Lower leg skin (tissue), 4 donors: ENCODE data around the gene IL1R2. TPM values are rescaled to one million over a fixed set of nuclear protein-coding genes. Genes with fewer than 3 reads are reported as not detected.

Experiments used
- DNase-seq, 2 donors: peaks; one replicate each; pipeline ENCODE4 v3.0.0-alpha.2; 2019; ENCODE audit warnings: low spot score in 2 of 2
- H3K4me3 ChIP-seq: fragments of 200-600 bp; sonication (generic); 2 replicates; pipeline ENCODE4 v1.5.1; 2017; ENCODE audit warnings: mild to moderate bottlenecking, low read depth; ENCODE audit not compliant: poor library complexity, severe bottlenecking
- CTCF ChIP-seq, 3 donors: fragments of 450-650 bp; IDR thresholded peaks; one replicate each; pipeline ENCODE4 v1.5.1; 2016; ENCODE audit warnings: antibody characterized with exemption in 3 of 3, mild to moderate bottlenecking in 3 of 3, moderate library complexity in 2 of 3
- POLR2A ChIP-seq, 2 donors: fragments of 450-650 bp; IDR thresholded peaks; one replicate each; pipeline ENCODE4 v1.6.1; 2016 to 2017; ENCODE audit warnings: antibody characterized with exemption in 2 of 2, mild to moderate bottlenecking in 1 of 2, moderate library complexity in 1 of 2
- WGBS, 2 donors: methylation state at CpG; one replicate each; pipeline ENCODE4 v1.1.5; 2018; 5-methylcytosine and 5-hydroxymethylcytosine counted together
- intact Hi-C: fragments of 100-400 bp; cut with DNase I; formaldehyde crosslinking; loops from one replicate; pipeline ENCODE4 v1.15.0; 2023; ENCODE audit warnings: low total_unique reads
- total RNA-seq, 4 donors: library from RNA; depleted of rRNA; stranded (reverse); fragments of >200 nt; gene quantifications; one replicate each; pipeline ENCODE4 v1.1.0, GENCODE V29; 2016

IL1R2 gene
- total RNA-seq, 4 donors from 2014 or later: 58.4 to 106 (median 68.7) TPM

GRCh38 chr2:101949304-101949703 is 42.5 kb upstream of the IL1R2 start:
- DNase-seq: no peak
- intact Hi-C loops: no loop called here
- 84 to 88% methylated on average over 1 of the region's 1 CpG for WGBS, 2 donors
- TF ChIP-seq POLR2A (IDR thresholded peaks at IDR 0.05) (no peak), CTCF (IDR thresholded peaks at IDR 0.05) (no peak)
- H3K4me3 ChIP-seq: no peak overlapping the region

- H3K4me3 ChIP-seq: no peak overlapping the region
- 79 to 84% methylated on average over 1 of the region's 1 CpG for WGBS, 2 donors
- intact Hi-C loops: no loop called here
- no peak for DNase-seq
- TF ChIP-seq CTCF (IDR thresholded peaks at IDR 0.05) (no peak), POLR2A (IDR thresholded peaks at IDR 0.05) (no peak)
These were observed 40.5 kb upstream of the IL1R2 start for GRCh38 chr2:101951296-101951695.

GRCh38 chr2:101952551-101952950 is 39.2 kb upstream of the IL1R2 start:
- no peak overlapping the region for H3K4me3 ChIP-seq
- DNase-seq: no peak
- 96 to 100% methylated on average over 1 of the region's 1 CpG for WGBS, 2 donors
- TF ChIP-seq POLR2A (IDR thresholded peaks at IDR 0.05): no peak
- TF ChIP-seq CTCF (IDR thresholded peaks at IDR 0.05): no peak
- intact Hi-C loops: no loop called here

- no peak for DNase-seq
- intact Hi-C loops: no loop called here
- TF ChIP-seq CTCF (IDR thresholded peaks at IDR 0.05) (no peak), POLR2A (IDR thresholded peaks at IDR 0.05) (no peak)
- H3K4me3 ChIP-seq: no peak overlapping the region
- 51 to 52% methylated on average over 4 of the region's 4 CpGs for WGBS, 2 donors
These were observed 35.0 kb upstream of the IL1R2 start for GRCh38 chr2:101956465-101957438.

GRCh38 chr2:101958061-101958460 is 33.7 kb upstream of the IL1R2 start:
- intact Hi-C loops: no loop called here
- H3K4me3 ChIP-seq: no peak overlapping the region
- WGBS, 2 donors: 21 to 23% methylated on average over 2 of the region's 2 CpGs
- TF ChIP-seq POLR2A (IDR thresholded peaks at IDR 0.05): no peak
- TF ChIP-seq CTCF (IDR thresholded peaks at IDR 0.05): no peak
- DNase-seq: no peak
